Mammary epithelial cell (primary cell): Measurements from ENCODE around the gene ACTR1B.

Source experiments
- CTCF ChIP-seq, 2 donors: IDR thresholded peaks in 1 of 2; conservative IDR thresholded peaks in 1 of 2; 2 replicates each; pipeline ENCODE4 v1.5.1; 2011 to 2012; ENCODE audit warnings: inconsistent platforms in 2 of 2, low read length in 2 of 2, mild to moderate bottlenecking in 2 of 2, control low read depth in 1 of 2, low read depth in 1 of 2; ENCODE audit not compliant: insufficient read depth in 1 of 2; ENCODE audit errors: extremely low read depth in 1 of 2
- EZH2 ChIP-seq: IDR thresholded peaks from 2 replicates; pipeline ENCODE4 v1.6.1; 2012; ENCODE audit warnings: low read length, inconsistent platforms, borderline replicate concordance

- no peak for TF ChIP-seq CTCF (conservative IDR thresholded peaks at IDR 0.05 in 1 of 2, IDR thresholded peaks at IDR 0.05 in 1 of 2; ENCODE audit: extremely low read depth in 1 of 2, insufficient read depth in 1 of 2, low read depth in 1 of 2, low read length in 2 of 2)
- TF ChIP-seq EZH2, result no peak
Observed at GRCh38 chr2:97656129-97656755, 7.6 kb downstream of the ACTR1B start.
